ENCODE results near the gene THBS2. TPM values are rescaled to one million over a fixed set of nuclear protein-coding genes. Genes with fewer than 3 reads are reported as not detected.
"Not testable (repeated sequence)": the region's sequence is repeated elsewhere in the genome, so short reads cannot be mapped to it uniquely, and the experiment has no call there.

The THBS2 gene
- total RNA-seq (not detected), polyA plus RNA-seq (under 1 TPM in 1 of 4 donors, not detected in 3; 0.02 TPM)

DNA sequence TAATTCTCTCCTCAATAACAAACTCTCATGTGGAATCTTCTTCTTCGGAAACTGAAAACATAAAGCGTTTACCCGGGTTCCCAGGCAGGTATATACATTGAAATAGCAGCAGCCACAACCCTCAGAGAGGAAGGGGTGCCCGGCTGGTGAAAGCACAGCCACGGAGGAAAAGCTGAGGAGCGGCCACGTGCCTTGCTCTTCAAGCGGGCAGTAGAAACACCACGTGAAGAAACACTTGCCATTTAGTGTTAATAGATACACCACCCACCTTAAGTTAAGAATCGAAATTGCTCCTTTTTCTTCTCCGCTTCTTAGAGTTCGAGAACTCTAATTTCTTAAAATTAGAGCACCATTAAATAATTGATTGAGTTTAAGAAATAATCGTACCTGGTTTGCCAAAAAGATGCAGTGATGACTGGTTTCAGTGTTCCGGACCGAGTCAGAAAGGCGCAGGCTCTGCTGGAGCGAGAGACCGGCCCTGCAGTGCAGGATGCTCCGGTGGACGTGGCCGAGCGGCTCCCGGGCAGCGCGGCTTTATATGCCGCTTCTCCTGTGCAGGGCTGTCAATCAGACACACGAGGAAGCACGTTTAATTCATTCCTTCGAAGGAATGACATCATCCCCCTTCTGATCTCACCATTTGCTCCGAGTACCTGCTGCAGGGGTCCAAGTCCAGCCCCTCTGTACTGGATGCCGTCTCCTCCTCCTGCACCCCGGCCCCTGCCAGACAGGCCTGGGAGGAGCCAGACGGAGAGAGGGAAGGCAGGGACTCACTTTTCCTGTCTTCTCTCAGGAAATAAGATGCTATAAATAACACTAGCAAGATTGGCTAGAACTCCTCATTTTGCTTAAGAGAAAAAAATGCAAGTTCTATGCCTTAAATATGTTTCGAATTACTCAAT lies at the start of gene THBS2:
Gene THBS2, minus strand, starts transcription at position 510 of the 902 bp plus-strand sequence. CDS start 3,062 bp downstream, outside the sequence.
- Histone ChIP-seq H3K4me3 (ENCODE audit: low read depth, low read length) (no peak within 1 kb of the TSS), H3K4me1 (ENCODE audit: control insufficient read depth, insufficient read depth, low read length, poor library complexity, severe bottlenecking) (no peaks in the 10 kb centered on the region), H3K36me3 (ENCODE audit: control insufficient read depth, insufficient read depth, low read length) (no peaks in the 10 kb centered on the region), H3K9me3 (ENCODE audit: control insufficient read depth in 2 of 2, low read length in 2 of 2) (no peaks in the 10 kb centered on the region), H3K27me3 (ENCODE audit: control insufficient read depth, insufficient read depth, low read length) (peaks cover 16% of the 10 kb centered on the region), H3K27ac (ENCODE audit: insufficient read depth, low read length, poor library complexity, severe bottlenecking) (no peak within 1 kb of the TSS)
- Mint-ChIP-seq H3K27me3 (peaks cover 54% of the 10 kb centered on the region), H3K9me3 (peaks cover 0 to 2% (median 0%) of the 10 kb centered on the region in 7 donors), H3K36me3 (no peaks in the 10 kb centered on the region), H3K4me3 (peak within 1 kb of the TSS in 2 of 4 donors; percentile 46 to 71), H3K4me1 (peaks cover 0 to 27% (median 12%) of the 10 kb centered on the region in 4 donors), H3K27ac (peak within 1 kb of the TSS in 1 of 3 donors; percentile 46)
- ATAC-seq (ENCODE audit: low read depth in 2 of 2) (no peak), DNase-seq (no peak)

DNA sequence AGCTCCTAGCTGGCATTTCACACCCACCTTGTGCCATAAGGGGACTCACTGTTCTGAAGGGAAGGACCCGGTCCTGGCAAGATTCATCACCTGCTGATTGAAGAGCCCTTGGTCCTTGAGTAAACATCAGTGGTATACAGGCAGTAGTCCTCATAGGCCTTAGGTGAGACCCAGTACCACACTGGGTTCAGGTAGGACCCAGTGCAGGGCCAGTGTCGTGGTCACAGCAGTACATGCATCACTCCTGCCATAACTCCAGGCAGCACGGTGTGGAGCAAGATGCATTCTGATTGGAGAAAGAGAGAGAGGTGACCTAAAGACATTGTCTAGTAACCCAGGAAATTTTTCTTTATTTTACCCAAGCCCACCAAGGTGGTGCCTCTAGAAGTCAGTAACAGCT lies 49.1 kb upstream of the THBS2 start:
- Mint-ChIP-seq H3K27ac (no peak overlapping the region), H3K4me3 (no peak overlapping the region), H3K27me3 (peaks cover 14% of the 10 kb centered on the region), H3K4me1 (no peaks in the 10 kb centered on the region), H3K9me3 (peaks cover 0 to 12% (median 3%) of the 10 kb centered on the region in 7 donors), H3K36me3 (no peaks in the 10 kb centered on the region)
- ATAC-seq (ENCODE audit: low read depth in 2 of 2) (no peak), DNase-seq (no peak)
- Histone ChIP-seq H3K27me3 (ENCODE audit: control insufficient read depth, insufficient read depth, low read length) (peaks cover 2% of the 10 kb centered on the region), H3K4me3 (ENCODE audit: low read depth, low read length) (no peak overlapping the region), H3K4me1 (ENCODE audit: control insufficient read depth, insufficient read depth, low read length, poor library complexity, severe bottlenecking) (no peaks in the 10 kb centered on the region), H3K9me3 (ENCODE audit: control insufficient read depth in 2 of 2, low read length in 2 of 2) (no peaks in the 10 kb centered on the region), H3K36me3 (ENCODE audit: control insufficient read depth, insufficient read depth, low read length) (no peaks in the 10 kb centered on the region), H3K27ac (ENCODE audit: insufficient read depth, low read length, poor library complexity, severe bottlenecking) (no peak overlapping the region)

DNA sequence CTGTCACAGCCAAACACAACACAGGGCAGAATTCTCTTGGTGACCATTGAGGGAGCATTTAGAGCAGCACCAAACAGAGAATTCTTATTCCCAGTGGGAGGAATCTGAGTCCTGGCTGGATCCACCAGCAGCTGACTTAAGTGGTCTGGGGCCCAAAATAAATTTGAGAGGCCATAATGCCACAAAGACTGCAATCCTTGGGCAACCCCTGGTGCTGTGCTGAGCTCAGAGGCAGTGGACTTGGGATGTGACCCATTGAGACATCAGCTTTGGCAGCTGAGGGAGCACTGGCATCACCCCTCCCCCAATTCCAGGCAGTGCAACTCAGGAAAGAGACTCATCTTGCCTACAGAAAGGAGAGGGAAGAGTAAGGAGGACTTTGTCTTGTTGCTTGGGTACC lies 48.6 kb upstream of the THBS2 start:
- H3K4me3 ChIP-seq (ENCODE audit: low read depth, low read length): no peak overlapping the region
- peaks cover 2% of the 10 kb centered on the region for H3K27me3 ChIP-seq (ENCODE audit: control insufficient read depth, insufficient read depth, low read length)
- no peaks in the 10 kb centered on the region for H3K9me3 ChIP-seq (ENCODE audit: control insufficient read depth in 2 of 2, low read length in 2 of 2)
- Mint-ChIP-seq H3K4me1 (no peaks in the 10 kb centered on the region), H3K36me3 (no peaks in the 10 kb centered on the region), H3K27ac (no peak overlapping the region), H3K9me3 (peaks cover 0 to 12% (median 3%) of the 10 kb centered on the region in 7 donors), H3K4me3 (no peak overlapping the region), H3K27me3 (peaks cover 14% of the 10 kb centered on the region)
- no peaks in the 10 kb centered on the region for H3K4me1 ChIP-seq (ENCODE audit: control insufficient read depth, insufficient read depth, low read length, poor library complexity, severe bottlenecking)
- no peak for DNase-seq
- no peak for ATAC-seq (ENCODE audit: low read depth in 2 of 2)
- no peaks in the 10 kb centered on the region for H3K36me3 ChIP-seq (ENCODE audit: control insufficient read depth, insufficient read depth, low read length)
- H3K27ac ChIP-seq (ENCODE audit: insufficient read depth, low read length, poor library complexity, severe bottlenecking): no peak overlapping the region

DNA sequence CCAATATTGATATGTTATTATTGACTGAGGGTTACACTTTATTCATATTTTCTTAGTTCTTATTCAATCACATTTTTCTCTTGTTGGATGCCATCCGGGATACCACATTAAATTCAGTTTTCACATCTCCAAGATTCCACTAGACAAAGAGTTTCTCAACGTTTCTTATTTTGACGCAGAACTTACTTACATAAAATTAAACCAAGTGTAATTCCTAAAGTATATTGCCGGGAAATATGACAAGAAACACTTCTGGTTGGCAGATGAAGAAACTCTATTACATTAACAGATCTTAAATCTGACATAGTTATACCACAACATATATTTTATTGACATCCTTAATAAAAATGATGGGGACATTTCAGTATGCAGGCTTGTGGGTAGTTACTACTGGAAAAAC lies 47.3 kb upstream of the THBS2 start:
- Histone ChIP-seq H3K36me3 (ENCODE audit: control insufficient read depth, insufficient read depth, low read length) (no peaks in the 10 kb centered on the region), H3K9me3 (ENCODE audit: control insufficient read depth in 2 of 2, low read length in 2 of 2) (no peaks in the 10 kb centered on the region), H3K4me3 (ENCODE audit: low read depth, low read length) (no peak overlapping the region), H3K4me1 (ENCODE audit: control insufficient read depth, insufficient read depth, low read length, poor library complexity, severe bottlenecking) (no peaks in the 10 kb centered on the region), H3K27me3 (ENCODE audit: control insufficient read depth, insufficient read depth, low read length) (peaks cover 5% of the 10 kb centered on the region), H3K27ac (ENCODE audit: insufficient read depth, low read length, poor library complexity, severe bottlenecking) (no peak overlapping the region)
- ATAC-seq (ENCODE audit: low read depth in 2 of 2): no peak
- H3K9me3 Mint-ChIP-seq: peaks cover 0 to 12% (median 5%) of the 10 kb centered on the region in 7 donors
- H3K4me3 Mint-ChIP-seq: no peak overlapping the region
- no peak overlapping the region for H3K27ac Mint-ChIP-seq
- H3K36me3 Mint-ChIP-seq: no peaks in the 10 kb centered on the region
- DNase-seq: no peak
- peaks cover 10% of the 10 kb centered on the region for H3K27me3 Mint-ChIP-seq
- H3K4me1 Mint-ChIP-seq: no peaks in the 10 kb centered on the region

DNA sequence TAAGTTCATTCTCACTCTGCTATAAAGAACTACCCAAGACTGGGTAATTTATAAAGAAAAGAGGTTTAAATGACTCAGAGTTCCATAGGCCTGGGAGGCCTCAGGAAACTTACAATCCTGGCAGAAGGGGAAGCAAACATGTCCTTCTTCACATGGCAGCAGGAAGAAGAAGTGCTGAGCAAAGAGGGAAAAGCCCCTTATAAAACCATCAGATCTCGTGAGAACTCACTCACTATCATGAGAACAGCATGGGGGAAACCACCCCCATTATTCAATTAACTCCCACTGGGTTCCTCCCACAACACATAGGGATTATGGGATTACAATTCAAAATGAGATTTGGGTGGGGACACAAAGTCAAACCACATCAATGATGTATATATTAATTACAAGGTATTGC lies 45.0 kb upstream of the THBS2 start:
- ATAC-seq (ENCODE audit: low read depth in 2 of 2); H3K27ac ChIP-seq (ENCODE audit: insufficient read depth, low read length, poor library complexity, severe bottlenecking); H3K27ac Mint-ChIP-seq; H3K4me3 ChIP-seq (ENCODE audit: low read depth, low read length); H3K27me3 ChIP-seq (ENCODE audit: control insufficient read depth, insufficient read depth, low read length); H3K9me3 ChIP-seq (ENCODE audit: control insufficient read depth in 2 of 2, low read length in 2 of 2); H3K4me1 Mint-ChIP-seq; H3K4me1 ChIP-seq (ENCODE audit: control insufficient read depth, insufficient read depth, low read length, poor library complexity, severe bottlenecking); H3K4me3 Mint-ChIP-seq; H3K36me3 Mint-ChIP-seq; H3K9me3 Mint-ChIP-seq; DNase-seq; H3K36me3 ChIP-seq (ENCODE audit: control insufficient read depth, insufficient read depth, low read length): not testable (repeated sequence)
- peaks cover 10% of the 10 kb centered on the region for H3K27me3 Mint-ChIP-seq

DNA sequence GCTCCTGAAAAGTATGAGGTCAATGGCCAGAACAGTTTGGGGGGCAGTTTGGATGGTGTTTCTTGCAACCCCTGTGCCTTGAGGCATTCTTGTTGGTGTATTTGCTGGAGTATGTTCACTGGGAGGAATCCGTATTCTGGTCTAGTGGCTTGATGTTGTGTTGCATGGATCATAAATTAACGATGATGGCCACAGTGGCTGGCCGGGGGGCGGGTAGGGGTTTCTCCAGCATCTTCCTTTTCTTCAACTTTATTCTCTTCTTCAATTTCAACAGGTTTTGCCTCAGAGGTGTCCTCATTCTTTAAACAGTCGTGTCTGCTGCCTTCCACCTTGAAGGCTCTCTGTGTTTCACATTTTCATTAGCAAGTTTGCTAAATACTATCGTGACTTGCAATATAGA lies 43.0 kb upstream of the THBS2 start:
- Histone ChIP-seq H3K9me3 (ENCODE audit: control insufficient read depth in 2 of 2, low read length in 2 of 2) (no peaks in the 10 kb centered on the region), H3K27me3 (ENCODE audit: control insufficient read depth, insufficient read depth, low read length) (peaks cover 5% of the 10 kb centered on the region), H3K4me1 (ENCODE audit: control insufficient read depth, insufficient read depth, low read length, poor library complexity, severe bottlenecking) (no peaks in the 10 kb centered on the region), H3K27ac (ENCODE audit: insufficient read depth, low read length, poor library complexity, severe bottlenecking) (no peak overlapping the region), H3K4me3 (ENCODE audit: low read depth, low read length) (no peak overlapping the region), H3K36me3 (ENCODE audit: control insufficient read depth, insufficient read depth, low read length) (no peaks in the 10 kb centered on the region)
- DNase-seq (no peak), ATAC-seq (ENCODE audit: low read depth in 2 of 2) (no peak)
- Mint-ChIP-seq H3K36me3 (no peaks in the 10 kb centered on the region), H3K9me3 (peaks cover 0 to 4% (median 0%) of the 10 kb centered on the region in 7 donors), H3K4me1 (no peaks in the 10 kb centered on the region), H3K27me3 (peaks cover 6% of the 10 kb centered on the region), H3K27ac (no peak overlapping the region), H3K4me3 (no peak overlapping the region)

DNA sequence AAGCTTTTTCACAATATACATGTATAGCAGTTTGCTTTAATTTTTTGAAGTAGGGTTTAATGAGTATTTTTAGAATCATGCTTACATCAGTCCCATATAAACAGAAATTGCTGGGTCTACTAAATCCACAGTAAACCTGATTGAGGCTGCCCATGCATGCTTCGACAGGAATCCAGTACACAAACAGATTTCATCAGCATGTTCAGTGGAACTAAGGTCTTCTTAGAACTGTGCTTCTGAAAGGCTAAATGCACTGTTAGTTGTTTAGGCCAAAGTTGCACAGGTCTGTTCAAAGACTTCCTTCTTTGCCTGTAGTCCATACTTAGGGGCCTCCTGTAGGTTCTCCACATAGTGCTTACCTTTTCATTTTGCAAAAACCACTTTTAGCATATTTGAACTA lies 42.5 kb upstream of the THBS2 start:
- H3K27ac ChIP-seq (ENCODE audit: insufficient read depth, low read length, poor library complexity, severe bottlenecking): no peak overlapping the region
- DNase-seq (no peak), ATAC-seq (ENCODE audit: low read depth in 2 of 2) (no peak)
- no peaks in the 10 kb centered on the region for H3K9me3 ChIP-seq (ENCODE audit: control insufficient read depth in 2 of 2, low read length in 2 of 2)
- Mint-ChIP-seq H3K36me3 (no peaks in the 10 kb centered on the region), H3K27ac (no peak overlapping the region), H3K4me3 (no peak overlapping the region), H3K9me3 (peaks cover 0 to 4% (median 2%) of the 10 kb centered on the region in 7 donors), H3K4me1 (no peaks in the 10 kb centered on the region), H3K27me3 (peaks cover 6% of the 10 kb centered on the region)
- H3K27me3 ChIP-seq (ENCODE audit: control insufficient read depth, insufficient read depth, low read length): peaks cover 5% of the 10 kb centered on the region
- no peak overlapping the region for H3K4me3 ChIP-seq (ENCODE audit: low read depth, low read length)
- no peaks in the 10 kb centered on the region for H3K4me1 ChIP-seq (ENCODE audit: control insufficient read depth, insufficient read depth, low read length, poor library complexity, severe bottlenecking)
- no peaks in the 10 kb centered on the region for H3K36me3 ChIP-seq (ENCODE audit: control insufficient read depth, insufficient read depth, low read length)

DNA sequence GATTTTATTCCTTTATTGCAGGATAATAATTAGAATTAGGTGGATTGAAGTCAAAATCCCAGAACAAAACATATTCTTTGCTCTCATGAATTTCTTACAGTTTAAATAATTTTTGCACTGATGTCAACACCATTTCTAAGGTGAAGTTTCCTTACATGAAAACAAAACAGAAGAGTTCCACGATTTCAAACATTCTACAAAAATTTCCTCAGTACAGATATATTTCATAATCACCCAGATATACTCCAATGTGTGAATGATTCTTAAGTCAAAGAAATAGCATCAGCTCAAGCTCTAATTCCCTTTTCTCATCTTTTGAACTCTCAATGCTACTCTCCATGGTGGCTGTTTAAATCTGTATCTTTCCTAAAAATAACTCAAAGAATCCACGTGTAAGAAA lies 39.5 kb upstream of the THBS2 start:
- no peak overlapping the region for H3K4me3 Mint-ChIP-seq
- DNase-seq: no peak
- Histone ChIP-seq H3K36me3 (ENCODE audit: control insufficient read depth, insufficient read depth, low read length) (no peaks in the 10 kb centered on the region), H3K9me3 (ENCODE audit: control insufficient read depth in 2 of 2, low read length in 2 of 2) (no peaks in the 10 kb centered on the region), H3K27ac (ENCODE audit: insufficient read depth, low read length, poor library complexity, severe bottlenecking) (no peak overlapping the region), H3K4me3 (ENCODE audit: low read depth, low read length) (no peak overlapping the region), H3K27me3 (ENCODE audit: control insufficient read depth, insufficient read depth, low read length) (peaks cover 3% of the 10 kb centered on the region), H3K4me1 (ENCODE audit: control insufficient read depth, insufficient read depth, low read length, poor library complexity, severe bottlenecking) (no peaks in the 10 kb centered on the region)
- no peaks in the 10 kb centered on the region for H3K4me1 Mint-ChIP-seq
- H3K27ac Mint-ChIP-seq: no peak overlapping the region
- H3K36me3 Mint-ChIP-seq: no peaks in the 10 kb centered on the region
- peaks cover 8% of the 10 kb centered on the region for H3K27me3 Mint-ChIP-seq
- no peak for ATAC-seq (ENCODE audit: low read depth in 2 of 2)
- peaks cover 0 to 4% (median 0%) of the 10 kb centered on the region in 7 donors for H3K9me3 Mint-ChIP-seq
